ENCODE measurements around the gene FHOD3.

DNA sequence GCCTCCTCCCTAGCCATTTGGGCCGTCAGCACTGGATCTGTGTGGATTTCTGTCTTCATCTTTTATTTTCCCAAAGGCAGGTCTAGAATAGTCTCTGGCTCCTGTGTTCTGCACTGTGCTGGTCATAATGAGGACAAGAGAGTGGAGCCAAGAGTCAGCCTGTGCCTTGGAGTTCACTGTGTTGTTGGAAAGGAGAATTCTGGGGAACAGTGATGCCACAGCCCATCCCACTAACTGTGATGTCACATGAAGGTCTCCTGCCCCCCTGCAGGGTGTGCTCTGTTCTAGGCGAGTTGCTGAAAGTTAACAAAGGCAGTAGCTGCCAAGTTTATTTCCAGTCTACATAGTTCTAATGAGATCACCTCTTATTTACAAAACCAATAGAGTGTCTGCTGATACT is 282.8 kb downstream of the FHOD3 start:
- no peak for TF ChIP-seq RFX5 (IDR thresholded peaks at IDR 0.05)
- TF ChIP-seq, protein P1, sequence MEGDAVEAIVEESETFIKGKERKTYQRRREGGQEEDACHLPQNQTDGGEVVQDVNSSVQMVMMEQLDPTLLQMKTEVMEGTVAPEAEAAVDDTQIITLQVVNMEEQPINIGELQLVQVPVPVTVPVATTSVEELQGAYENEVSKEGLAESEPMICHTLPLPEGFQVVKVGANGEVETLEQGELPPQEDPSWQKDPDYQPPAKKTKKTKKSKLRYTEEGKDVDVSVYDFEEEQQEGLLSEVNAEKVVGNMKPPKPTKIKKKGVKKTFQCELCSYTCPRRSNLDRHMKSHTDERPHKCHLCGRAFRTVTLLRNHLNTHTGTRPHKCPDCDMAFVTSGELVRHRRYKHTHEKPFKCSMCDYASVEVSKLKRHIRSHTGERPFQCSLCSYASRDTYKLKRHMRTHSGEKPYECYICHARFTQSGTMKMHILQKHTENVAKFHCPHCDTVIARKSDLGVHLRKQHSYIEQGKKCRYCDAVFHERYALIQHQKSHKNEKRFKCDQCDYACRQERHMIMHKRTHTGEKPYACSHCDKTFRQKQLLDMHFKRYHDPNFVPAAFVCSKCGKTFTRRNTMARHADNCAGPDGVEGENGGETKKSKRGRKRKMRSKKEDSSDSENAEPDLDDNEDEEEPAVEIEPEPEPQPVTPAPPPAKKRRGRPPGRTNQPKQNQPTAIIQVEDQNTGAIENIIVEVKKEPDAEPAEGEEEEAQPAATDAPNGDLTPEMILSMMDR (IDR thresholded peaks at IDR 0.05), result no peak
- TF ChIP-seq EP300 (IDR thresholded peaks at IDR 0.05), result no peak
- no peak for TF ChIP-seq SMC3 (IDR thresholded peaks at IDR 0.05)
- no peak for TF ChIP-seq HOXA7 (CRISPR knock-in tag; IDR thresholded peaks at IDR 0.05)
- TF ChIP-seq, protein P2, sequence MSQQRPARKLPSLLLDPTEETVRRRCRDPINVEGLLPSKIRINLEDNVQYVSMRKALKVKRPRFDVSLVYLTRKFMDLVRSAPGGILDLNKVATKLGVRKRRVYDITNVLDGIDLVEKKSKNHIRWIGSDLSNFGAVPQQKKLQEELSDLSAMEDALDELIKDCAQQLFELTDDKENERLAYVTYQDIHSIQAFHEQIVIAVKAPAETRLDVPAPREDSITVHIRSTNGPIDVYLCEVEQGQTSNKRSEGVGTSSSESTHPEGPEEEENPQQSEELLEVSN (IDR thresholded peaks at IDR 0.05; ENCODE audit: borderline replicate concordance, low read depth), result no peak
- no peak for TF ChIP-seq POLR2A (IDR thresholded peaks at IDR 0.05; ENCODE audit: low read length)
- no peak for TF ChIP-seq ESRRA (IDR thresholded peaks at IDR 0.05; ENCODE audit: borderline replicate concordance, low read length)
- TF ChIP-seq RARB (CRISPR knock-in tag; IDR thresholded peaks at IDR 0.05), result no peak
- TF ChIP-seq, protein P3, sequence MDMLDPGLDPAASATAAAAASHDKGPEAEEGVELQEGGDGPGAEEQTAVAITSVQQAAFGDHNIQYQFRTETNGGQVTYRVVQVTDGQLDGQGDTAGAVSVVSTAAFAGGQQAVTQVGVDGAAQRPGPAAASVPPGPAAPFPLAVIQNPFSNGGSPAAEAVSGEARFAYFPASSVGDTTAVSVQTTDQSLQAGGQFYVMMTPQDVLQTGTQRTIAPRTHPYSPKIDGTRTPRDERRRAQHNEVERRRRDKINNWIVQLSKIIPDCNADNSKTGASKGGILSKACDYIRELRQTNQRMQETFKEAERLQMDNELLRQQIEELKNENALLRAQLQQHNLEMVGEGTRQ (IDR thresholded peaks at IDR 0.05), result no peak
